ENCODE measurements around the gene ADCY6.

DNA sequence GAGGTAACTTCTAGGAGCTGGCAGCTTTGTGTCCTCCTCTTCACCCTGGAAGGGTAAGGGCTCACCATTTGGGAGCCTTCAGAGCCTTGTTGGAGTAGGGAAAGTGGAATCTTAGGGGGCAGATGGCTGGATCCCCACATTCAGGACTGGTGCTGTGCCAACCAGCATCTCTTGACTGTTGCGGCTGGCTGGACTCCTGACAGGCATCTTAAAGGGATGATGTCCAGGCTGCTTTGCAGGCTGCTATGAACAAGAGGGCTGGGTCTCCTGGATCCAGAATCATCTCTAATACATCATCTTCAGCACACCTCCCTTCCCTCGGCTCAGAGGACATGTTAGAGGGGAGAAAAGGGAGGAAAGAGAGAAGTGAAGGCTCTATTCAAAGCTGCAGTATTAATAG is 33.8 kb upstream of the ADCY6 start:
- TF ChIP-seq EZH2 (IDR thresholded peaks at IDR 0.05) (no peak), POLR2AphosphoS5 (IDR thresholded peaks at IDR 0.05; ENCODE audit: borderline replicate concordance, low read depth, low read length) (no peak), FOXP2 (optimal IDR thresholded peaks at IDR 0.05; ENCODE audit: control extremely low read depth, extremely low read length, insufficient read depth) (no peak)
